Measurements from ENCODE around the gene DMD.

The DMD gene

DNA sequence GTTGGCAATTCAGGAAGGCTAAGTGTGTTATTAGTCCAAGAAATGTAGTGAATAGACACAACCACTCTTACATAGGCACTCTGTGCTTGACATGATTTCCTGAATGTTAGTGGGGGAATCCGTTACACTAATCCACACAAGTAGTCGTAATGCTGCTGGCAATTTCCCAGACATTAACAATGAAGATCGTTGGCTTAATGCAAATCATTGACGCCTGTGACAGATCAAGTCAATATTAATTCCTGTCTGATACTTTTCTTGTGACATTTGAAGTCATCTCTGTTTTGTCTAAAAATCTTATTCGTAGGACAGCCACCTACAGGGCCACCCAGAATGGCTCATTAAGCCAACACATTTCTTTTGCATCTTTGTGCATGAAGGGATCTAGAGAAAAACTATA, 1200.4 kb downstream of the DMD start:
- TF ChIP-seq, protein P1, sequence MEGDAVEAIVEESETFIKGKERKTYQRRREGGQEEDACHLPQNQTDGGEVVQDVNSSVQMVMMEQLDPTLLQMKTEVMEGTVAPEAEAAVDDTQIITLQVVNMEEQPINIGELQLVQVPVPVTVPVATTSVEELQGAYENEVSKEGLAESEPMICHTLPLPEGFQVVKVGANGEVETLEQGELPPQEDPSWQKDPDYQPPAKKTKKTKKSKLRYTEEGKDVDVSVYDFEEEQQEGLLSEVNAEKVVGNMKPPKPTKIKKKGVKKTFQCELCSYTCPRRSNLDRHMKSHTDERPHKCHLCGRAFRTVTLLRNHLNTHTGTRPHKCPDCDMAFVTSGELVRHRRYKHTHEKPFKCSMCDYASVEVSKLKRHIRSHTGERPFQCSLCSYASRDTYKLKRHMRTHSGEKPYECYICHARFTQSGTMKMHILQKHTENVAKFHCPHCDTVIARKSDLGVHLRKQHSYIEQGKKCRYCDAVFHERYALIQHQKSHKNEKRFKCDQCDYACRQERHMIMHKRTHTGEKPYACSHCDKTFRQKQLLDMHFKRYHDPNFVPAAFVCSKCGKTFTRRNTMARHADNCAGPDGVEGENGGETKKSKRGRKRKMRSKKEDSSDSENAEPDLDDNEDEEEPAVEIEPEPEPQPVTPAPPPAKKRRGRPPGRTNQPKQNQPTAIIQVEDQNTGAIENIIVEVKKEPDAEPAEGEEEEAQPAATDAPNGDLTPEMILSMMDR (IDR thresholded peaks at IDR 0.05; ENCODE audit: low read depth, low read length, missing control alignments), result no peak
- no peaks in the 10 kb centered on the region for H3K27me3 ChIP-seq (replicated peaks)
- no peak for DNase-seq
- no peak overlapping the region for H3K4me3 ChIP-seq (ENCODE audit: low read depth, low read length)
- H3K27ac ChIP-seq, result no peak overlapping the region
- H3K36me3 ChIP-seq (replicated peaks), result no peaks in the 10 kb centered on the region
- in situ Hi-C loops (cut with HindIII; ENCODE audit: low pct_ligation_motif_present, low sequenced_read_pairs), result no loop called here

DNA sequence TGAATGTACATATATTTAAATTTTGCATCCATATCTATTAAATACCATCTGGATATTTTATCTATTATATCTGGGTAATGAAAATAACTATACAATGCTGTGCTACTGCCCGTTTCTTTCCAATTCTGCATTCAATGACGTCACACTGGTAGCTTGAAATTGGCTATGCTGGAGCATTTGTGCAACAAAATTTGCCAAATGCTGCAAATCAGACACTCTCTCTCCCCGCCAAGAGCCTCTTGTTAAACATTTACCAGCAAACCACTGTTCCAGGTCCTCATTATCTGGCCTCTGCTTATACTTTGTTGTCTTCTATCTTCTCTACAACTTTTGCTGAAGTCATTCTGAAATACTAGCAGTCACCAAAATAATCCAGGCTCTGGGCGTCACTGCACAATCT, 1201.1 kb downstream of the DMD start:
- TF ChIP-seq, protein P1 (IDR thresholded peaks at IDR 0.05; ENCODE audit: low read depth, low read length, missing control alignments), result no peak
- no peaks in the 10 kb centered on the region for H3K36me3 ChIP-seq (replicated peaks)
- DNase-seq, result no peak
- no peak overlapping the region for H3K27ac ChIP-seq
- H3K27me3 ChIP-seq (replicated peaks), result no peaks in the 10 kb centered on the region
- in situ Hi-C loops (cut with HindIII; ENCODE audit: low pct_ligation_motif_present, low sequenced_read_pairs), result no loop called here
- H3K4me3 ChIP-seq (ENCODE audit: low read depth, low read length), result no peak overlapping the region

DNA sequence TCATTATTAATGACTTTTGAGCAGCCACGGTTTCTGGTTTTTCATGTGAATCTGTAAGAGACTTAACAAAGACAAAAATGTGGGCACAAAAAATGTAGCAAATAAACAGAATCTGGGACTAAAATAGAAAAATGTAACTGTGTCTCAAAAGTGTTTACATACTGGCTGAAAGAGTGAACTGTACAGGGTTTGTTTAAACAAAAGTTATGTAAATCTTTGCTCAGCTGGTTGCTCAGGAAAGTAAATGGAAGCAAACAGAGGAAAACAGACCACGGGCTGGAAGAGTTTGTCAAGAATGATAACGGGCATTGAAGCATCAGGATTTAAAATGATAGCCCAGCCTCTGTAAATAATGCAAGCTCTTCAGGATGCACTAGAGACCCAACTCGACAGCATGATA, 1217.7 kb downstream of the DMD start:
- no peak overlapping the region for H3K4me3 ChIP-seq (ENCODE audit: low read depth, low read length)
- H3K27me3 ChIP-seq (replicated peaks), result no peaks in the 10 kb centered on the region
- no peaks in the 10 kb centered on the region for H3K36me3 ChIP-seq (replicated peaks)
- no peak overlapping the region for H3K27ac ChIP-seq
- TF ChIP-seq, protein P1 (IDR thresholded peaks at IDR 0.05; ENCODE audit: low read depth, low read length, missing control alignments), result no peak
- no peak for DNase-seq
- in situ Hi-C loops (cut with HindIII; ENCODE audit: low pct_ligation_motif_present, low sequenced_read_pairs), result no loop called here

DNA sequence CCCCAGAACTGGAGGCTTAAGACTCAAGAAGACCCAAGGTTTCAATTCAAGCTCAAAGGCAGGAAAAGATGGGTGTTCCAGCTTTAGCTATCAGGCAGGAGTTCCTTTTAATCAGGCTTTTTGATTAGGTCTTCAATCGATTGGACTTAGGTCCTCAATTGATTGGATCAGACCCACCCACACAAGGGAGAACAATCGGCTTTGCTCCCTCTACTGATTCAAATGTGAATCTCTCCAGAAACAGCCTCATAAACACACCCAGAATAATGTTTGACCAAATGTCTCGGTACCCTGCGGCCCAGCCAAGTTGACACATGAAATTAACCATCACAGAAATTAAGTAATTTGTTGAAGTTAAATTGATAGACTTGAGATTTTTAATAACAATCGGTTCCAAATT, 1222.4 kb downstream of the DMD start:
- TF ChIP-seq, protein P1 (IDR thresholded peaks at IDR 0.05; ENCODE audit: low read depth, low read length, missing control alignments), result no peak
- in situ Hi-C loops (cut with HindIII; ENCODE audit: low pct_ligation_motif_present, low sequenced_read_pairs), result no loop called here
- no peaks in the 10 kb centered on the region for H3K36me3 ChIP-seq (replicated peaks)
- DNase-seq, result no peak
- no peak overlapping the region for H3K27ac ChIP-seq
- H3K27me3 ChIP-seq (replicated peaks), result no peaks in the 10 kb centered on the region
- no peak overlapping the region for H3K4me3 ChIP-seq (ENCODE audit: low read depth, low read length)

DNA sequence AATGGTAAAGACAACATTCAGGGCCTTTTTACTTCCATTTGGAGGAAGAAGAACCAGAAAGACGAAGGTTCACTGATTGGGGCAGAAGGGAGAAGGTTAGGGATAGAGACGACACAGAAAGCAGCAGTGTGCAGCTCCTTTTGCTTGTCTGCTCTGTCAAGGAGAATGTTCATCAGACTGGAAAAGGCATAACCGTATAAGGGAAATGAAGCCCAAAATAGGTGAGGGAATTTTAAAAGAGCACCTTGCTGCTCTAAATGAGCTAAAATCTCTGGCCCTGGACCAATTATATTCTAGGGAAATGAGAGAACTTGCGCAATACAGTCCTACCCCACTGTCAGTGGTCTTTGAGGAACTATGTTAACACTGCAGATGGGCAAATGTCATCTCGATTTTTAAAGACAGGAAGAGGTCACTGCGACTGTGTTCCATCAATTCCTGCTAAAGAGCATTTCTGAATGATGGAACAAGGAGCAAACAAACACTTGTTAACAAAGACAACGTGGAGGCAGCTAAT, 1229.7 kb downstream of the DMD start:
- H3K27ac ChIP-seq, result no peak overlapping the region
- in situ Hi-C loops (cut with HindIII; ENCODE audit: low pct_ligation_motif_present, low sequenced_read_pairs), result no loop called here
- H3K27me3 ChIP-seq (replicated peaks), result no peaks in the 10 kb centered on the region
- no peaks in the 10 kb centered on the region for H3K36me3 ChIP-seq (replicated peaks)
- no peak for DNase-seq
- H3K4me3 ChIP-seq (ENCODE audit: low read depth, low read length), result no peak overlapping the region
- TF ChIP-seq, protein P1 (IDR thresholded peaks at IDR 0.05; ENCODE audit: low read depth, low read length, missing control alignments), result no peak

DNA sequence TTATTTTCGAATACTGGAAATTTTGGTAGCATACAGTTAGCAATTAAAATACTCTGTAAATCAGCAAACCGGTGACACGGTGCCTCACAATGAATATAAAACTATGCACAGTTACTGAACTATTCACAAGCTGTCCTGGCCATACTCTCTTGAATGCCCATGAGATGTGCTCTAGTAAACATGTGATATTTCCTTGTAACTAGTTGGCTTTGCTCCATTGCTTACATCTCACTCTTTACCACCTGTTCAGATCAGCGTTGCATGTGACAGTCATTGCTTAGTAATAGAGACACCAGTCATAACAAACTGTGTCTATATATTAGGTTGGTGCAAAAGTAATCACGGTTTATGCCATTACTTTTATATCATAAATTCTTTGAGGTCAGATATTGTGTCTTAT, 1241.6 kb downstream of the DMD start:
- no peak for DNase-seq
- Histone ChIP-seq H3K4me3 (ENCODE audit: low read depth, low read length) (no peak overlapping the region), H3K27me3 (replicated peaks) (no peaks in the 10 kb centered on the region), H3K27ac (no peak overlapping the region), H3K36me3 (replicated peaks) (no peaks in the 10 kb centered on the region)
- TF ChIP-seq, protein P1 (IDR thresholded peaks at IDR 0.05; ENCODE audit: low read depth, low read length, missing control alignments), result no peak
- in situ Hi-C loops (cut with HindIII; ENCODE audit: low pct_ligation_motif_present, low sequenced_read_pairs), result no loop called here

Measured in brain microvascular endothelial cell (primary cell).